Inflammatory macrophage treated with lipopolysaccharide for 1 hour (primary cell): Measurements from ENCODE around the gene THAP4.
"Not testable (repeated sequence)": the region's sequence is repeated elsewhere in the genome, so short reads cannot be mapped to it uniquely, and the experiment has no call there.

ENCODE experiments used
- DNase-seq, 2 donors: peaks; one replicate each; pipeline ENCODE4 v3.0.0-alpha.2; 2020 to 2022

The THAP4 gene

GRCh38 chr2:241665731-241666440 is 28.9 kb upstream of the THAP4 start:
- DNase-seq = no peak

- not testable (repeated sequence) for DNase-seq
Measured at GRCh38 chr2:241662731-241663130, 25.8 kb upstream of the THAP4 start.

GRCh38 chr2:241660593-241661213 is 23.7 kb upstream of the THAP4 start:
- no peak for DNase-seq

- DNase-seq = peak in 1 of 2 donors; percentile 53
Measured at GRCh38 chr2:241659150-241659739, 22.3 kb upstream of the THAP4 start.

- no peak for DNase-seq
Measured at GRCh38 chr2:241658296-241658695, 21.3 kb upstream of the THAP4 start.

- DNase-seq = no peak
Measured at GRCh38 chr2:241657786-241658254, 20.9 kb upstream of the THAP4 start.

- no peak for DNase-seq
Measured at GRCh38 chr2:241656190-241656741, 19.3 kb upstream of the THAP4 start.

GRCh38 chr2:241655516-241656189 is 18.7 kb upstream of the THAP4 start:
- DNase-seq = no peak

- no peak for DNase-seq
Measured at GRCh38 chr2:241654551-241654950, 17.6 kb upstream of the THAP4 start.

GRCh38 chr2:241653210-241653750 is 16.3 kb upstream of the THAP4 start:
- DNase-seq = no peak

- no peak for DNase-seq
Measured at GRCh38 chr2:241652722-241653121, 15.8 kb upstream of the THAP4 start.

GRCh38 chr2:241652142-241652541 is 15.2 kb upstream of the THAP4 start:
- DNase-seq = no peak

GRCh38 chr2:241649927-241650326 is 13.0 kb upstream of the THAP4 start:
- DNase-seq = no peak

- no peak for DNase-seq
Measured at GRCh38 chr2:241649404-241649803, 12.4 kb upstream of the THAP4 start.

GRCh38 chr2:241648453-241648852 is 11.5 kb upstream of the THAP4 start:
- no peak for DNase-seq

GRCh38 chr2:241645915-241646645 is 9.1 kb upstream of the THAP4 start:
- no peak for DNase-seq

- no peak for DNase-seq
Measured at GRCh38 chr2:241645056-241645914, 8.3 kb upstream of the THAP4 start.

GRCh38 chr2:241641631-241642030 is 4.7 kb upstream of the THAP4 start:
- peak; percentile 24 to 50 for DNase-seq

GRCh38 chr2:241640165-241640795 is 3.3 kb upstream of the THAP4 start:
- no peak for DNase-seq

GRCh38 chr2:241639385-241639784 is 2.4 kb upstream of the THAP4 start:
- DNase-seq = no peak

GRCh38 chr2:241638940-241639339 is 2.0 kb upstream of the THAP4 start:
- no peak for DNase-seq
